ENCODE data around the gene HAUS3.

Gene HAUS3

DNA sequence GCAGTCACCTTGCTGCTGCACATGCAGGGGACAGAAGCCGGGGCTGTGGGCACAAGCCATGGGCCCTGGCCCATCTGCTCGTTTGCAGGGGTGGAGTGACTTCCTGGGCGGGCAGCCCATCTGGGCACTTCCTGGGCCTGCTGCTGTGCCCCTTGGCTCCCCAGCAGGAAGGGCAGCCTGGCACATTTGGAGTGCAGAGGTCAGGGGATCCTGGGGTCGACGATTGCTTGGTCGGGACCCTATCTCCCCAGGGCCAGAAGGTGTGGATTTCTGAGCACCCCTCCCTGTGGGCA lies 30.9 kb upstream of the HAUS3 start:
- Histone ChIP-seq H3K4me3 (ENCODE audit: insufficient read depth, low read length, poor library complexity, severe bottlenecking) (no peak overlapping the region), H3K27ac (ENCODE audit: low read depth, low read length) (no peak overlapping the region), H2AFZ (ENCODE audit: low read depth, low read length, severe bottlenecking) (no peak overlapping the region), H3K4me2 (ENCODE audit: low read depth, low read length, poor library complexity, severe bottlenecking) (no peak overlapping the region), H3K9ac (ENCODE audit: low read length) (no peak overlapping the region), H3K79me2 (ENCODE audit: insufficient read depth, low read length) (no peaks in the 10 kb centered on the region), H3K9me2 (replicated peaks; ENCODE audit: insufficient read depth, low read length) (no peaks in the 10 kb centered on the region), H3F3A (ENCODE audit: insufficient read depth) (no peaks in the 10 kb centered on the region), H3K9me3 (ENCODE audit: insufficient read depth, low read length) (no peaks in the 10 kb centered on the region), H3K36me3 (ENCODE audit: low read length) (no peaks in the 10 kb centered on the region), H3K27me3 (ENCODE audit: low read length) (no peaks in the 10 kb centered on the region), H4K20me1 (ENCODE audit: low read depth, low read length) (no peaks in the 10 kb centered on the region)
- TF ChIP-seq, protein P1, sequence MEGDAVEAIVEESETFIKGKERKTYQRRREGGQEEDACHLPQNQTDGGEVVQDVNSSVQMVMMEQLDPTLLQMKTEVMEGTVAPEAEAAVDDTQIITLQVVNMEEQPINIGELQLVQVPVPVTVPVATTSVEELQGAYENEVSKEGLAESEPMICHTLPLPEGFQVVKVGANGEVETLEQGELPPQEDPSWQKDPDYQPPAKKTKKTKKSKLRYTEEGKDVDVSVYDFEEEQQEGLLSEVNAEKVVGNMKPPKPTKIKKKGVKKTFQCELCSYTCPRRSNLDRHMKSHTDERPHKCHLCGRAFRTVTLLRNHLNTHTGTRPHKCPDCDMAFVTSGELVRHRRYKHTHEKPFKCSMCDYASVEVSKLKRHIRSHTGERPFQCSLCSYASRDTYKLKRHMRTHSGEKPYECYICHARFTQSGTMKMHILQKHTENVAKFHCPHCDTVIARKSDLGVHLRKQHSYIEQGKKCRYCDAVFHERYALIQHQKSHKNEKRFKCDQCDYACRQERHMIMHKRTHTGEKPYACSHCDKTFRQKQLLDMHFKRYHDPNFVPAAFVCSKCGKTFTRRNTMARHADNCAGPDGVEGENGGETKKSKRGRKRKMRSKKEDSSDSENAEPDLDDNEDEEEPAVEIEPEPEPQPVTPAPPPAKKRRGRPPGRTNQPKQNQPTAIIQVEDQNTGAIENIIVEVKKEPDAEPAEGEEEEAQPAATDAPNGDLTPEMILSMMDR (IDR thresholded peaks at IDR 0.05; ENCODE audit: insufficient read depth, low read length, poor library complexity, severe bottlenecking), result no peak

DNA sequence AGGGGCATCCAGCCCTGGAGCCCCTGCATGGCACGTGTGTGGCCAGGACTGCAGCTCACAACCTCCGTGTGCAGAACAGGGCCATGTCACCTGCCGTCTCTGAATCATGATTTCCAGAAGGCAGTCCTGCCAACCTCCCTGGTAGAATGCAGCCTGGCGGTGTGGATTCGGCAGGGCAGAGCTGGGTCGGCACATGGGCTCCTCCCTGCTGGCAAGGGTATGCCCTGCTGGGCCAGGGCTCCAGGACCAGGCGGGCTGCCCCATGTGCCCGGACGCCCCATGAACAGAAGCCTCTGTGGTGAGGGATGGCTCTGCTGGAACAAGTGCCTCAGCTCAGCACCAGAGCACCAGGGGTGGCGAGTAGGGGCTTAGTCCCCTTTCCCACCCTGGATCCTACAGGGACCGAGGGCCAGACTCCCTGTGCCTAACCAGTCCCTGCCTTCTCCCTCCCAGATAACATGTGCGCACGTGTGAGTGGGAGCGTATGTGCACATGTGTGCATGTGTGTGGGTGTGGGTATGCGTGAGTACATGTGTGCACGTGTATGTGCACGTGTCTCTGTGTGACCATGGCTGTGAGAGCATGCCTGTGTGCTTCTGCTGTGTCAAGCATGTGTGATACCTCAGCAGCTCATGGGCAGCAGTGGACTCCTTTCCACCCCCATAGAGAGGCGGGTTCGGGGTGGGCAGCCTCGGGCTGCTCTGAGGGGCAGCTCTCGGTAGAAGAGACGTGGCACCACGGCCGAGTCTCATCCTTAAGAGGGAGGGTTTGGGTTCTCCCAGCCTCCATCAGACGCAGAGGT lies 30.3 kb upstream of the HAUS3 start:
- Histone ChIP-seq H3K36me3 (ENCODE audit: low read length) (no peaks in the 10 kb centered on the region), H3K79me2 (ENCODE audit: insufficient read depth, low read length) (no peaks in the 10 kb centered on the region), H3K27ac (ENCODE audit: low read depth, low read length) (no peak overlapping the region)

DNA sequence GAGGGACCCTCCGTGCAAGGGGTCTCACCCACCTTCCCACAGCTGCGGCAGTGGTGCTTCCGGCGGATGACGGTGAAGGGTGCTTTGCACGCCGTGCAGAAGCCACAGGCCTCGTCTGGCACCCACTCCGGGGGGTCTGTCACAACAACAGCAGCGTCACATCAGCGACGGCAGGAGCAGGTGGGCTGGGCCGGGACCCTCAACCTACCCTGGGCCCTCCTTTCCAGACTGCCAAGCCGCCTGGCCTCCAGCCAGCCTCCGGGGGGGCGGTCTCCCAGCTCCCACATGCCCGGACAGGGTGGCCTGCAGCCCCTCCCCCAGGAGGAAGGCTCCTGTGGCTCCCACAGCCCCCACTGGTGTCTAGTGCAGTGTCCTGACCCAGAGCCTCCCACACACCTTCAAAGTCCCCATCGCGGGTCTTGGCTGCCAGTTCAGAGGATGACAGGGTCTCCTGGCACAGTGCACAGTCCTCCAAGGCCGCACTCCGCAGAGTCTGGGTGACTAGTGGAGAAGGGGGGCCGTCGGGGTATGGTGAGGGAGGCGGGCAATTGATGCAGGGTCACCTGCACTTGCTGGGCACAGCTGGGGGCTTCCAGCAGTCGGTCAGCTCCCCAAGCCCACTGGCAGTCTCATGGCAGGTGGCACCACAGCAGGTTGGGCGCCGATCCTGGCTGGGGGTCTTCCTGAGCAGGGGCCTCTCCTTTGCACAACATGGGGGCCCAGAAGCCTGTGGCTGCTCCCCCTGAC lies 29.5 kb upstream of the HAUS3 start:
- no peaks in the 10 kb centered on the region for H4K20me1 ChIP-seq (ENCODE audit: low read depth, low read length)
- no peak overlapping the region for H3K9ac ChIP-seq (ENCODE audit: low read length)
- H3F3A ChIP-seq (ENCODE audit: insufficient read depth), result no peaks in the 10 kb centered on the region
- H3K27ac ChIP-seq (ENCODE audit: low read depth, low read length), result no peak overlapping the region
- H3K79me2 ChIP-seq (ENCODE audit: insufficient read depth, low read length), result no peaks in the 10 kb centered on the region
- H3K4me3 ChIP-seq (ENCODE audit: insufficient read depth, low read length, poor library complexity, severe bottlenecking), result no peak overlapping the region
- no peak for TF ChIP-seq EZH2phosphoT487 (conservative IDR thresholded peaks at IDR 0.05; ENCODE audit: low read length)
- TF ChIP-seq, protein P1 (IDR thresholded peaks at IDR 0.05; ENCODE audit: insufficient read depth, low read length, poor library complexity, severe bottlenecking), result no peak
- H3K4me2 ChIP-seq (ENCODE audit: low read depth, low read length, poor library complexity, severe bottlenecking), result no peak overlapping the region
- H3K9me2 ChIP-seq (replicated peaks; ENCODE audit: insufficient read depth, low read length), result no peaks in the 10 kb centered on the region
- no peak overlapping the region for H2AFZ ChIP-seq (ENCODE audit: low read depth, low read length, severe bottlenecking)
- H3K27me3 ChIP-seq (ENCODE audit: low read length), result no peaks in the 10 kb centered on the region
- H3K9me3 ChIP-seq (ENCODE audit: insufficient read depth, low read length), result no peaks in the 10 kb centered on the region
- no peaks in the 10 kb centered on the region for H3K36me3 ChIP-seq (ENCODE audit: low read length)

More for the DNA sequence above, 30.3 kb upstream of the HAUS3 start:
- TF ChIP-seq, protein P1 (IDR thresholded peaks at IDR 0.05; ENCODE audit: insufficient read depth, low read length, poor library complexity, severe bottlenecking), result no peak
- TF ChIP-seq EZH2phosphoT487 (conservative IDR thresholded peaks at IDR 0.05; ENCODE audit: low read length), result no peak
- no peak overlapping the region for H3K9ac ChIP-seq (ENCODE audit: low read length)
- no peaks in the 10 kb centered on the region for H3F3A ChIP-seq (ENCODE audit: insufficient read depth)
- H3K9me2 ChIP-seq (replicated peaks; ENCODE audit: insufficient read depth, low read length), result no peaks in the 10 kb centered on the region
- no peak overlapping the region for H2AFZ ChIP-seq (ENCODE audit: low read depth, low read length, severe bottlenecking)
- H3K4me2 ChIP-seq (ENCODE audit: low read depth, low read length, poor library complexity, severe bottlenecking), result no peak overlapping the region
- no peaks in the 10 kb centered on the region for H3K27me3 ChIP-seq (ENCODE audit: low read length)
- no peak overlapping the region for H3K4me3 ChIP-seq (ENCODE audit: insufficient read depth, low read length, poor library complexity, severe bottlenecking)
- no peaks in the 10 kb centered on the region for H4K20me1 ChIP-seq (ENCODE audit: low read depth, low read length)
- H3K9me3 ChIP-seq (ENCODE audit: insufficient read depth, low read length), result no peaks in the 10 kb centered on the region
